ENCODE data around the gene KCNMA1.

DNA sequence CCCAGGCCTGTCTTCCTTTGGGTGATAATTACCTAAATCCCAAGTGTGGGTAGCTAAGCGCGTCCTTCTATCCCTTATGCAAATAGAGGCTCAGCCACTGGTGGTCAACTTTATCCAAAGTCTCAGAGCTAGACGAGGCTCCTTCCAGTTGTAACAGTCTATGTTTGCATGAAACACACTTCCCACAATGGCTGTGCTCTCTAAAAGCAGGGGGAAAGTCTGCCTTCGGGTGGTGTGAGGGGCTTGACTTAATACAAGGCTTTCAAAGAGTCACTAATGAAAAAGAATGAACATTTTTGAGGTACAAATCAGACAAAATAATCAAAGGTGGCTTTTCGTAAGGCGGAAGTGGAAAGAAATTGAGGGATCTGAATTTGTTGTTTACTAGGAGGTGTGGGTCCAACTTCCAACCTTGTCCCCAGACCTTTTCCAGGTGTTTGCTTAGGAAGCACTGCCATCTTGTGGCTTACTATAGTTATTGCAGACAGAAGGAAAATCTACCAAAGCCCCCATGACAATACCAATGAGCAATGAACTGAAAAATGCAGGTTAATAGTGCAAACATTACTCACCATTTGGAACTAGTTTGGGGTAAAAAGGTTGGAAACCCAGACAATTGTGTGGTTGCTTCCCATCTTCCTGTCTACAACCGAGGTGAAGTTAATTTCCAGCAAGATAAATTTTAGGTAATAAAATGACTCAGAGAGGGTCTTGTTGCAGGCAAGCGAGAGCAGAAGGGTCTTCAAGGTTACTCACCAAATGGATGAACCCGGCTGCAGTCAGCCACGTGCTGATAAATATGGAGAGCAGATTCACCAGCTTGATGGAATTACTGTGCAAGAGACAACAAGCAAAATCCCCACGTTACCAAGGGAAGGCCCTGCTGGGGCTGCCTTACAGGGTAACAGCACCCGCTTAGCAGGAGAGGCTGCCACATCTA is 525.7 kb downstream of the KCNMA1 start:
- TF ChIP-seq POLR2A (IDR thresholded peaks at IDR 0.05), result no peak
- peak; percentile 71 to 78 for TF ChIP-seq CTCF (IDR thresholded peaks at IDR 0.05)
- no peak for TF ChIP-seq POLR2AphosphoS5 (IDR thresholded peaks at IDR 0.05)
- no peak for TF ChIP-seq EP300 (IDR thresholded peaks at IDR 0.05)
